Lung (tissue), 12 donors: ENCODE results near the gene ANKRD52. TPM values are rescaled to one million over a fixed set of nuclear protein-coding genes. Genes with fewer than 3 reads are reported as not detected.

Source experiments
- ATAC-seq: fragments of 200-7000 bp; cut with Tn5 transposase; one replicate; pipeline ENCODE4 v1.9.1; 2020; ENCODE audit warnings: moderate number of reproducible peaks; ENCODE audit not compliant: insufficient read depth, low FRiP score
- DNase-seq, 3 donors: peaks; one replicate each; pipeline ENCODE4 v3.0.0-alpha.2; 2013 to 2017
- H3K27ac ChIP-seq, 2 donors: one replicate each; pipeline ENCODE4 v1.5.1; 2013; ENCODE audit warnings: mild to moderate bottlenecking in 2 of 2, moderate library complexity in 2 of 2, control low read depth in 1 of 2, inconsistent platforms in 1 of 2, low read depth in 1 of 2, low read length in 1 of 2
- H3K27me3 ChIP-seq, 3 donors: one replicate each; pipeline ENCODE4 v1.5.1; 2013; ENCODE audit warnings: low read length in 2 of 3; ENCODE audit not compliant: control insufficient read depth in 3 of 3, insufficient read depth in 3 of 3
- H3K36me3 ChIP-seq, 4 donors: one replicate each; pipeline ENCODE4 v1.5.1; 2013; ENCODE audit warnings: low read length in 4 of 4, mild to moderate bottlenecking in 1 of 4, moderate library complexity in 1 of 4; ENCODE audit not compliant: control insufficient read depth in 4 of 4, insufficient read depth in 4 of 4
- H3K4me1 ChIP-seq, 5 donors: one replicate each; pipeline ENCODE4 v1.5.1; 2013; ENCODE audit warnings: low read length in 5 of 5, mild to moderate bottlenecking in 2 of 5, moderate library complexity in 1 of 5; ENCODE audit not compliant: control insufficient read depth in 5 of 5, insufficient read depth in 5 of 5
- H3K4me3 ChIP-seq: one replicate; pipeline ENCODE4 v1.5.1; 2013; ENCODE audit warnings: mild to moderate bottlenecking, control low read depth, moderate library complexity
- H3K9ac ChIP-seq, 2 donors: one replicate each; pipeline ENCODE4 v1.5.1; 2013; ENCODE audit warnings: low read length in 2 of 2, control low read depth in 1 of 2; ENCODE audit not compliant: insufficient read depth in 1 of 2
- H3K9me3 ChIP-seq, 4 donors: one replicate each; pipeline ENCODE4 v1.5.1; 2013; ENCODE audit warnings: low read length in 3 of 4, mild to moderate bottlenecking in 1 of 4, moderate library complexity in 1 of 4; ENCODE audit not compliant: control insufficient read depth in 4 of 4, insufficient read depth in 3 of 4
- CTCF ChIP-seq: IDR thresholded peaks from 2 replicates; pipeline ENCODE4 v1.5.1; 2012; ENCODE audit warnings: mild to moderate bottlenecking; ENCODE audit errors: control extremely low read depth, extremely low read depth
- WGBS, 2 donors: extraction: QIAGEN DNeasy Blood & Tissue Kit; methylation state at CpG; one replicate each; pipeline ENCODE4 v1.1.7; 2013; 5-methylcytosine and 5-hydroxymethylcytosine counted together
- polyA plus RNA-seq, 2 donors: library from polyadenylated mRNA; stranded (reverse); fragments of 200-250 nt; gene quantifications; one replicate each; pipeline ENCODE4 v1.2.1, GENCODE V29; 2013
- total RNA-seq, 2 donors: library from RNA; depleted of rRNA in 1 of 2; stranded (reverse); fragments of >200 nt in 1 of 2; gene quantifications; one replicate each; pipeline ENCODE4 v1.2.1, GENCODE V29; 2014 to 2021
- donor health status: control.
- donor health status: control.
- donor health status: Bipolar disorder and iron deficiency.
- donor health status: healthy.
- donor health status: DM: yes; HTN: yes; CAD: no.

The ANKRD52 gene
- total and polyA plus RNA-seq, 4 donors: 9.2 to 38.1 (median 17.9) TPM

- H3K4me1 ChIP-seq: peaks cover 0 to 4% (median 0%) of the 10 kb centered on the region in 5 donors
- no peak for DNase-seq
- peaks cover 0 to 3% (median 0%) of the 10 kb centered on the region in 4 donors for H3K36me3 ChIP-seq
- no peak for ATAC-seq
- no peaks in the 10 kb centered on the region for H3K9me3 ChIP-seq
- H3K9ac ChIP-seq: no peak overlapping the region
- 74 to 87% methylated on average over 8 of the region's 8 CpGs for WGBS, 2 donors
- no peak for TF ChIP-seq CTCF
- no peak overlapping the region for H3K27ac ChIP-seq
- H3K27me3 ChIP-seq: no peaks in the 10 kb centered on the region
- no peak overlapping the region for H3K4me3 ChIP-seq
These were observed 27.6 kb downstream of the ANKRD52 start for GRCh38 chr12:56230432-56231183.

GRCh38 chr12:56229916-56230431, 28.2 kb downstream of the ANKRD52 start, which contains the start of gene SLC39A5:
TSS of gene SLC39A5 (plus strand) at chr12:56230051. CDS start at chr12:56231275, 1,224 bp downstream.
- Histone ChIP-seq H3K36me3 (peaks cover 0 to 3% (median 0%) of the 10 kb centered on the region in 4 donors), H3K9me3 (no peaks in the 10 kb centered on the region), H3K27ac (no peak within 1 kb of the TSS), H3K4me3 (no peak within 1 kb of the TSS), H3K4me1 (peaks cover 0 to 4% (median 4%) of the 10 kb centered on the region in 5 donors), H3K27me3 (no peaks in the 10 kb centered on the region), H3K9ac (no peak within 1 kb of the TSS)
- WGBS, 2 donors: 54 to 71% methylated on average over 4 of the region's 4 CpGs
- DNase-seq: no peak
- TF ChIP-seq CTCF: no peak
- ATAC-seq: no peak

- Histone ChIP-seq H3K4me1 (peaks cover 0 to 8% (median 4%) of the 10 kb centered on the region in 5 donors), H3K9me3 (no peaks in the 10 kb centered on the region), H3K4me3 (no peak overlapping the region), H3K9ac (no peak overlapping the region), H3K36me3 (peaks cover 0 to 3% (median 0%) of the 10 kb centered on the region in 4 donors), H3K27me3 (no peaks in the 10 kb centered on the region), H3K27ac (no peak overlapping the region)
- ATAC-seq (no peak), DNase-seq (no peak)
- TF ChIP-seq CTCF: no peak
- 94 to 95% methylated on average over 7 of the region's 7 CpGs for WGBS, 2 donors
These were observed 29.1 kb downstream of the ANKRD52 start for GRCh38 chr12:56229082-56229481.
